Measurements from ENCODE around the gene INSC.

DNA sequence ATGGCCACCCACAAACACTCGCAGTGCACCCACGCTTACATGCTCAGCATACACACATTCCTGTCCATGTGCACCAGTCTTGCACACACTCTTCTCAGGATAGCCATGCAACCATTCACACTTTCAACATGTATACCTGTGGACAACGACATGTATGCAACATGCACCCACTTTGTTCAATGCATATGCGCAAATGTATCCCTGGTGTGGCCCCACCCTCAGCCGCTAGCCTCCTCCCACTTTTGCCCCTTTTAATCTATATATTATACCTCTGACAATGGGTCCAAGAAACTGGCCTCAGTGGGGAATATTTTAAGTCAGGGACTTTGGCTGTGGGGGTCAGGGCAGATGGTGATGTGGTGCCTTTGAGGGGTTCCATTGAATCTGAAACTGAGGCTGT lies 963 bp downstream of the INSC start:
- TF ChIP-seq POLR2A (IDR thresholded peaks at IDR 0.05), result no peak
- TF ChIP-seq CTCF (IDR thresholded peaks at IDR 0.05 in 8 of 11, conservative IDR thresholded peaks at IDR 0.05 in 3 of 11), result no peak

Data from spleen (tissue), 7 donors.